Hindlimb muscle (tissue), 1 donor: ENCODE results near the gene SP9. TPM values are rescaled to one million over a fixed set of nuclear protein-coding genes. Genes with fewer than 3 reads are reported as not detected.
A peak's percentile ranks its signal among the peaks of the same experiment; 100 is the strongest.

Experiments
- DNase-seq: peaks from one replicate; pipeline ENCODE4 v3.0.0-alpha.2; 2013
- polyA plus RNA-seq: library from polyadenylated mRNA; unstranded; fragments of 120-200 nt; gene quantifications from one replicate; pipeline ENCODE4 v1.2.1, GENCODE V29; 2013; ENCODE audit not compliant: insufficient read length

Gene SP9
- 0.23 TPM for polyA plus RNA-seq

DNA sequence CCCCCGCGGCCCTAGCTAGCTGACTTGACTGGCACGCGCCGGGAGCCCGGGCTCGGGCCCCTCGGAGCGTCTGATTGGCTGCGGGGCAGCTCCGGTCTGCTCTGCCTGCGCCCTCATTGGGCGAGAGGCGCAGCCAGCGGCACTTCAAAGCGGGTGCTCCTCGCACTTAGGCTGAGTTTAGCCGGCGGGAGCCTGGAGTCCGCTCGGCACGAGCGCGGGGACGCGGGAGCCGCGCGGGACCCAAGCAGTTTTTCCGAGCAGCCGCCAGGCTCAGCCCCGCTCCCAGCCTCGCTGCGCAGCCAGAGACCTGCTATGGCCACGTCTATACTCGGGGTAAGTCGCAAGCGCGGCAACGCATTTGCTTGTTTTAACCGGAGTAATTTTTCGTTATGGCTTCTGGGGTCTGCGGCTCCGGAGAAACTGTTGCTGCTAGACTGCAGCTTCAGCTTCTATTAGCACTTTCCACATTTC lies at the start of gene SP9:
Gene SP9, plus strand, starts transcription at position 174 of the 471 bp plus-strand sequence. Its CDS starts 139 bp downstream, at position 313.
- peak; percentile 69 for DNase-seq

DNA sequence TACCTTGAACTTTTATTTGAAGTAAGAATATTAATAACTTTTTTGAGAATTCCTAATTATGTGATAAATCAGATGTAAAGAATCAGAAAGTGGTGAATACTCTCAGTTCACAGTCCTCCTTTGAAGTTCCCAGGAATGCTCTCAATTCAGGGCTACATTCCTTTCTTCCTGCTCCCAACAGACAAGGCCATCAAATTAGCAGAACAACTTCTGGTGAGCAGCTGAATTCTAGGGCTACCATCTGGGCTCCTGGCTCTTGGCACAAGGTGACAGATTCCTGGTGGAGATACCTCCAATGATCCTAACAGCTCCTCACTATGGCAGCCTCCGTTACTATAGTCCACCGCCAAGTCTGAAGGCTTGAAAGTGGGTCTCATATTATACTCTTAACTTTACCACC lies 48.6 kb upstream of the SP9 start:
- DNase-seq = no peak

DNA sequence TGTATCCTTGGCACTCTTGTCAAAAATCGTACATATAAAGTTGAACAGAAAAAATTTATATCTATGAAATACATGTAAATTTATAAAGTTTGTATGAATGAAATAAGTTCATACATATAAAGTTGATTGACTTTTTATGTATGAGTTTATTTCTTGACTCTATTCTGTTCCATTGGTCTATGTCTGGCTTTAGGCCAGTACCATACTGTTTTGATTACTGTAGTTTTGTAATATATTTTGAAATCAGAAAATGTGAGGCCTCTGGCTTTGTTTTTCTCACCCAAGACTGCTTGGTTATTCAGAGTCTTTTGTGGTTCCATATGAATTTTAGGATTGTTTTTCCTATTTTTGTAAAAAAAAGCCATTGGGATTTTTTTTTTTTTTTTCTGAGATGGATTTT lies 41.8 kb upstream of the SP9 start:
- no peak for DNase-seq

DNA sequence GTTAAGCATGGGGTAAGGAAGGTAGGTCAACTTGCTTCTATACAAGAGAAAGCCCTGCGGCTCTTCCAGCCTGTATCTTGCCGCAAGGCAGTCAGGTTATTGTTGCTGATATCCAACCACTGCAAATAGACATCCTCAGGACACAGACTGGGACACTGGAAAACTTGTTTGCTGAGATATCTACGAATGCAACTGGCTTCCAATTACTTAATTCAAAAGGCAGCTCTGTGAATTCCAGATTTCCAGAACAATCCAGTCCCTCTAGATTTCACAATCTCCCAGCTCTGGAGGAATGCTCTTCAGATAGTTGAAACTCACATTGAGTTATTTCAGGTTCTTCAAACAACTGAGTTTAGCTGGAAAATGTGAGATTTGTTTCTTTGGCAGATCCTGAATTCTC lies 34.6 kb upstream of the SP9 start:
- DNase-seq = no peak

DNA sequence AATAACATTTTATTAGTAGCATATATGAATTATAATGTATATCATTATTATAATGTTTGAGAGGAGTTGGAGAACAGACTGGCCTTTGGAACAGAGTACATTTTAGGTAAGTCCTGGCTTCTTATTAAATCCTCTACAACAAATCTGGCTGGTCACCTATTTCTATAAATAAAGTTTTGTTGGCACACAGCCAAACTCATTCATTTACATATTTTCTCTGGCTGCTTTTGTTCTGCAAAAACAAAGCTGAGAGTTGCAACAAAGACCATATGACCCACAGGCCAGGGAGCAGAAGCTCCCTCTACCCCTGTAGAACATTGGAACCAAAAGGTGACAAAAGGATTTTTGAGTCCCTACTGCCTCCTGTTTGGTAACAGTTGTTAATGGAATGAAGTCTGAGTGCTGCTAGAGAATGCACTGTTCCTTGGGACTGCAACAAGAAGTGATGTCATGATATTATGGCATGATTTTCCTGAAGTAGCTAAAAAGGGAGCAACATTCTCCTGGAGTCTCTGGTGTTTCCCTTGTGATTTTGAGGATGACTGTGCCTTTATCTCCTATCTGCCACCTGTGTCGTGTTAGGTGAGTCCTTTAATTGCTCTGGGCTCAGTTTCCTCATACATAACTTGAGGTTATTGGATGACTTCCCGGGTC lies 22.0 kb upstream of the SP9 start:
- DNase-seq = peak; percentile 15

DNA sequence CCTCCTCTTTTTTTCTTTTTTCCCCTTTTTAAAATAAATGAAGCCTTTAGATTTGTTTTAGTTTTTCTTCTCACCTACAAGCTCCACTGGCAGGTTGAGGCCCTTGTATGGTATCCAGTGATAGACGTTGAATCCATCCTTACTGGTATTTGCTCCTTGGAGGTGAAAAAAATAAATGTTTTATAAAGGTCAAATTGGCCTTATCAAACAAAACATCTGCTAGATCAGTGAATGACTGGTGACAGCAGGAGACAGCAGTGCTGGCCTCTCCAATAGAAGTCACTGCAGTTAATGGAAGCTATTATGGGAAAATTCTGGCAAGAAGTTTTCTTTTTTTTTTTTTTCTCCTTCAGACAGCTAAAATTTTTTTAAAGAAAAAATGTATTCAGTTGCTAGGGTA lies 12.6 kb upstream of the SP9 start:
- DNase-seq = no peak

DNA sequence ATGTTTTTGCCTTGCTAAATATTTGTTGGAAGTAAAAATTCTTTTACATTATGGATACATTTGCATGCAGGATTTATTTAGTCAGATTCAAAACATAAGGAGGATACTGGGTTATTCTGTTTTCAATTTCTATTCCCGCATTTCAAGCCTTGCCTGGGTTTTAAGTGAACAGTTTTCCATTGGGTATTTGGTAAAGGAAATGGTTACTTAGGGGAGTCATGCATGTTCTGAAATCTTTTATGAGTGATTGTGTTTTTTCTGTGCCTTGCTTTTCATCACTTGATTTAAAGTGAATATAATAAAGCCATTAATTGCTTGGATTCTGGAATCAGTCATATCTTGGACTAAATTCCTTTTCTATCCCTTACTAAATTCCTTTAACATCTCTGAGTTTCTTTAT lies 12.0 kb upstream of the SP9 start:
- DNase-seq = no peak

DNA sequence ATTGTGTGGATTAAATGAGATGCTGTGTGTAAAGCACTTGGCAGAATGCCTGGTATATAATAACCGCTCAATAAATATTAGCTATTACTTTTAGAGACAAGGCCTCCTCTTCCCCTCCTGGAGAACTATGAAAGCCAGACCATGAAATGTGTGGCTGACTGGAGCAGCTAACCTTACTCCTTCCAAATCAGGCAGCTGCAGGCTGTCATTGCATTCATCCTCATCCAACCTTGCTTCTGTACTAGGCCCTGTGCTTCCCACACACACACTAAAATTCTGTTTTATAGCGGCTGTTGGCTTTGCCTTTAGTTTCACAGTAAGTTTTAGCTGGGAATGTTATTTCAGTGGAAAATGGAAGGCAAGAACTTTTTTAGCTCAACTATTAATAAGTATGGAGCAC lies 10.2 kb upstream of the SP9 start:
- no peak for DNase-seq

DNA sequence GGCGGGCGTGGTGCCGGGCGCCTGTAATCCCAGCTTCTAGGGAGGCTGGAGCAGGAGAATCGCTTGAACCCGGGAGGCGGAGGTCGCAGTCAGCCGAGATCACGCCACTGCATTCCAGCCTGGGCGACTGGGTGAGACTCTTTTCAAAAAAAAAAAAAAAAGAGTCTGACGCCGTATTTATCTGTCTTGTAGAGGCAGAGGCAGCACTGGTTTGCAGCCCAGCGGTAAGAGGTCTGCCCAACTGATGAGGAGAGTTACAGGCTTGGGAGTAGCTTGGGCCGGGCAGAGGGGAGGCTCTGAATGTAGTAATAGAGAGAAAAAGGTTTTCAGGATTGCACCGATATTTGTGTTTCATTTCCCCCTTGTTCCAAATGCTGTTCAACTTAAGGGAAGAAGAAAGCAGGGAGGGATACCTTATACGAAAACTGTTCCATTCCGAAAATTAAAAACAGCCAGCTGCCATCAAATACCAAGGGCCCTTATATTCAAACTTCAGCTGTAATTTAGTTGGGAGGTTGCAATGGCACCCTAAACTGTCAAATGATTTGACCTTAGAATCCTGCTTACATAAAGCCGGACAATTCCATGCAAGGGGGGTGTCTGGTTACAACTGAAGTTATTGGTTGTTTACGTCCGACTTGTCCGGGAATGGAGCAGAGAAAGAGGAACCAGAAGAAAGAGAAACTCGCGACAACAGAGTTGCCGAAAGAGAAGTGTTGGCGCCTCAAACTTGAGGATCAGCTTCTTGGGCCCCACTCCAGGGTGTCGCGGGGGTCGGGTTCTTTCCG lies 9.2 kb upstream of the SP9 start:
- peak; percentile 70 for DNase-seq

DNA sequence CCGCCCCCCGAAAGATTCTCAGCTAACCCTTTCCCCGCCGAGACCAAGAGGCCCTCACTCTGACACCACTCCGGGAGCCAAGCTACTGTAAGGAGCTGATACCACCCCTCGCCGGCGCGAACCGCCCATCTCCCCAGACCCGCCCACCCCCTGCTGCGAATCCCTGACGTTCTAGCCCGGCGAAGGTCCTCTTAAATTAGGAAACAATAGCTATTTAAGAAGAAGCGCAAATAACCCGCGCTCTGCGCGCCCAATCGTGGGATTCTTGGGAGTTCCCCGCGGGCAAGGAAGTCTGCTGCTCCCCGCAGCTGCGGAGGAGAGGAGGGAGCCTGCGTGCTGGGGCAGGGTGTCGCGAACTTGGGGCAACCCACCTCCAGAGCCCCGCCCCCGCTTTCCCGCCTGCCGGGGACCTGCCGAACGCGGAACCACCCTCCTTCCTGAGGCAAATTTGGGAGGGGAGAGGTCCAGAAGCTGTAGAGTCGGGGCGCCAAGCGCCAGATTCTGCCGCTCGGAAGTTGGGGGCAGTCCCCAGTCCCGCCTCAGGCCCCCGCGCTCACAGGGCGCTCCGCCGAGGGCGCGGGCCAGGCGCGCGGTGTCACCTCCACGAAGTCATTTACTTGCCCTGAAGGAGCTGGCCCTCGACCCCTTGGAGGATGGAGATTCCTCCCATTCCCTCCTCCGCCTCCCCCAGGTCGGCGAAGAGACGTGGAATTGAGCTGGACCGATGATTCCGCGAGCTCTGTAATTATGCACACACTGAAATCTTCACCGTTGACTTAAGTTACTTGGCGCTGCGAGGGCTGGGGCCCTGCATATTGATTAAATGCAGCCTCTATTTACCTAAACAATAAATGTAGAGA lies 8.4 kb upstream of the SP9 start:
- DNase-seq = no peak

DNA sequence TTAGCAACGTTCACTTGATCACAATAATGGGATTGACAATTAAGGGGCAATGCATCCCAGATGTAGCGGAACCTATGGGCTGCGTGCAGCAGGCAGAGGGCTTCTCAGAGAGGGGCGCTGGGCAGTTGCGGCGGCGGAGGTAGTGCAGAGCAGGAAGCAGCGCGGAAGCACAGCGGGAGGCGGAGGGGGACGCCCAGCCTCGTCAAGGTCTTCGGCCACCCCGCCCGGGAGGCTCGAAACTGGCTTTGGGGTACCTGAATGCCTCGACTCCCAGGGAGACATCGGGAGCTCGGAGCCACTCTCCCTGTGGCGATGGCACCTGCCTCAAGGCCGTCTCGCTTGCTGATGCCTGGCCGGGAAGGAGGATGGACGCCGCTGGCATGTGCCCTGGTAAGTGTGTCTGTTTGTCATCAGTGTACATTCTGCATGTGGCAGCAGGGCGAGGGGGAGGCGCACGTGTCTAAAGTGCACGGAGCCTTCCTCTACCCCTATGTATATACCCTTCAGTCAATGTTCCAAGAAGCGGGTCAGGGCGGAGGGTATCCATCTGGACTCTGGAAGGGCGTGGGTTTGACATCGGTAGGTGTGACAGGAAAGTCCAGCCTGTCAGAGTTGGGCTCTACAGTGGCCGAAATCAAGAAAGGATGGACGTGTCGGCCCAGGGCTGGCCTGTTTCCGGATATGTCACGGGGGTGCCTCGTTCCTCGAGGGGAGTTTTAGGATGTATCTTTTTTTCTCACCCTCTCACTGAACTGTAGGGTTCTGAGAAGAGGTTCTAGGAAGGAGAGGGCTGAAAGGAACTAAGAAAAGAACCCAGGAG lies 7.5 kb upstream of the SP9 start:
- DNase-seq = no peak

DNA sequence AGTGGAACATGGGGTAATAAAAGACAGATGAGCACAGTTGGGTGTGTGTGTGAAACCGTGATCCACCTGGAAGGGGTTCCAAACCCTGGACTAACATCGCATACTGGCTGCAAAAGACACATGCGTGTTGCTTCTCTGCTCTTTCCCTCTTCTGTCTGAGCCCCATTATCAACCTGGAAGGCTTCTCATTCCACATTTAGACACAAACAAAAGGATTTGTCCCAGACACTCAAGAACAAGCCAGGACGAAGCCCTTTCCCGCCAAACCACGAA lies 7.0 kb upstream of the SP9 start:
- no peak for DNase-seq

DNA sequence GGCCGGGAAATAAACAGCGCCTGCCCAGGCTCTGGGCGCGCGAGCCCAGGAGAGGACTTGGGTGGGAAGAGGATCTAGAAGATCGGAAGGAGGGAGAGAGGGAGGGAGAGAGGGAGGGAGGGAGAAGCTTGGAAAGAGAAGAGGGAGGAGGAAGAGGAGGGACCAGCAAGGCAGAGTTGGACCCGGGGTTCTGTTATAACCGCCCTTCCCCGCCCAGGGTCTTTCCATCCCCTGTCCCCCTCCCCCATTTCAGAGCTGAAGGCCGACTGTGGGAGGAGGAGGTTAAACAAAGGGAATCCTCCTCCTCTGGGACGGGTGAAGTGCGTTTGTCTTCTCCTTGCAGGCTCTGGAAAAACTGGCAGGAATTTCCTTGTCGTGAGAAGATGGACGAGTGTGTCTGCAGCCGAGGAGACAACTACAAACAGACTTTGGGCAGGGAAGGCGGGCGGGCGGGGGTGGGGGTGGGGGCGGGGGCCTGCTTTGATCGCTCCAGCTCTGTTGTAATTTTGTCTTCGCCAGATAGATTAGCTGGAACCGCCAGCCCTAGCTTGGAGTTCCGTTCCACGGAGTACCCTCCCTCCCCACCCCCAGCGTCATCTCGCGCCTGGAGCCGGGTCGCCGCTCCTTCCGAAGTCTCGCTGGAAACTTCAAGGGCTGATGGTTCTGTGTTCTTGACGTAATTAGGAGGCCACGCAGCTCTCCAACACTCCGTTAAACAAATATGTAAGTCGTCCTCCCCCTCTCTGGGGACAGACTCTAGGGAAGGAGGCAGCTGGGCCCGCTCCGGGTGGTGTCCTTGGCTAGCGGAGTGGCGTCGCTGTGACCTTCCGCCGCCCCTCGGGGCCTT lies 6.4 kb upstream of the SP9 start:
- no peak for DNase-seq

DNA sequence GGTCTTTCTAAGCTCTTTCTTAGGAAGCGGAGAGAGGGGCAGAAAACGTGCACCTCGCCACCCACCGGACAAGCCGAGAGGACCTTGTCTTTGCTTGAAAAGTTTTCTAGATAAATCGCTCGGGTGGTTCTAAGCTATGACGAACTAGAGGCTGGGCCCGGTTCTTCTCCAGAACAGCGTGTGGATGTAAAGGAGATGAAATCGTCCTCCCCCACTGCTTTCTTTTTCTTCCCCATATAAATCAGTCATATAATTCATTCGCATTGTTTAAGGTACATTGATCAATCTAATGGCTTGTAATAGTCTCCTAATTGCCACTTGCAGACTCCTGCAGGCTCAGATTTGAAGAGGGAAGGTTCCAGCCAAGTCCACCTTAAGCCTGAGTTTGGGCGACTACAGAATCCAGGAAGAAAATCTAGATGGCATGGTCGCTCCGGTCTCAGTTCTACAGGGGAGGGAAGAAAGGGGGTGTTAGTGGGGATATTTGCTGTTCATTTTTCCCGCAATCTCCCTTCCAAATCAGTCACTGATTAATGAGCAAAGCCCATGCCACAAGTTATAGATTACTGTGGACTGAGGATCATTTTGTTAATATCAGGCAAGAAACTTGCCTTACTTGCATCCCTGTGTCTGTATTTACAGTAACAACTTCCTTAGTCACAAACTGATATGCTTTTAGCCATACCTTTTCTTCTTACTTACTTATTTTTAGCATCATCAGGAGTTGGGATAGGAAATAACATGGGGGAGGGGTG lies 5.6 kb upstream of the SP9 start:
- DNase-seq = no peak

DNA sequence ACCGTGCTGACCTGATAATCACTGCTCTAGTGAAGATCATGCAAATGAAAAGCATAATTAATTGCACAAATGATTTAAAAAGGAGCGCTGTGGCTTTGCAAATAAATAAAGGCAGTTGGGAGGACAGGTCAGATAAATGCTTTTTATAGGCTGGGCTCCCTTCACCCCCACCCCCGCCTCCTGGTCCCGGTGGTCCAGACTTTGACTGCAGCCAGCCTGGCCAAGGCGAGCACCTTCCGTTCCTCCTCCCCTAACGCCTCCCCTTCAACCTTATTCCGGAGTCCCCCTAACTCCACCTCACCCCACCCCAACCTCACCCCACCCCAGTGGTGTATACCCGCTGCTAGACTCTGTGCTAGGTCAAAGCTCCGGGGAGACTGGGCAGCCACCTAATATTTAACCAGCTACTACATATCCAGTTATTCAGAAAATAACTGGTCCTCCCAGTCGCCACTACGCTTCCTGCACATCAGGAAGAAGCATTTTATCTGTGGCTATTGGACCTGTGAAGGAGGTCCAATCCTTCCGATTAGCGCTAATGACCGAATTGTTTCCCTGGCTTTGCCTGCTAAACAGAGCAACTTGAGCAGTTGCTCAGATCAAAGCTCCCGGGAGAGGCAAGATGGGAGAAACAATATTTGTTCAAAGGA lies 3.7 kb upstream of the SP9 start:
- DNase-seq = no peak

DNA sequence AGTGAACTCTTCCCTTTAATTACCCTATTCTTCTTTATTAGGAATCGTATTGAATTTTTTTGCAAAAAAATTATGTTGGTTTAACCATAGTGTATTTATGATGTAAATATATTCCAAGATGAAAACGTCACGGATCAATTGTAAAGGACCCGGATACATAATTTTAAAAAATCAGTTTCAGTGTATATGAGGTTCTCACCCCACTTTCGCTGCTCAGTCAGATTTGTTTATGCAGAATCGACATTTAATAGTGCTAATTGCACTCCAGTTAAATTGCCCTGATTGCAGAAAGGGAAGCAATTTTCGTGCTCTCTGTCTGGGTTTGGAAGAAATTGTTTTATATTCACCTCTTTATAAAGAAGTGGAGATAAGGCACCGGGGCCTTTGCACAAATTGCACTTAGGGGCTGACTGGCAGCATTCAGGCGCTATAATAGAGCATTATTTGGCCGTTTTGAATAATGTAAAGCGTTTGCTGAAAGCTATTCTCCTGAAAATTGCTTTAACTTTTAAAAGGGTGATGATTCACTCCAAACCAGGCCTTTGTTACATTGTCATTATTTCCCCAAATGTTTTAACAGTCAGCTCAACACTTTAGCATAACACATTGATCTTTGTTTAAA lies 3.0 kb upstream of the SP9 start:
- no peak for DNase-seq

DNA sequence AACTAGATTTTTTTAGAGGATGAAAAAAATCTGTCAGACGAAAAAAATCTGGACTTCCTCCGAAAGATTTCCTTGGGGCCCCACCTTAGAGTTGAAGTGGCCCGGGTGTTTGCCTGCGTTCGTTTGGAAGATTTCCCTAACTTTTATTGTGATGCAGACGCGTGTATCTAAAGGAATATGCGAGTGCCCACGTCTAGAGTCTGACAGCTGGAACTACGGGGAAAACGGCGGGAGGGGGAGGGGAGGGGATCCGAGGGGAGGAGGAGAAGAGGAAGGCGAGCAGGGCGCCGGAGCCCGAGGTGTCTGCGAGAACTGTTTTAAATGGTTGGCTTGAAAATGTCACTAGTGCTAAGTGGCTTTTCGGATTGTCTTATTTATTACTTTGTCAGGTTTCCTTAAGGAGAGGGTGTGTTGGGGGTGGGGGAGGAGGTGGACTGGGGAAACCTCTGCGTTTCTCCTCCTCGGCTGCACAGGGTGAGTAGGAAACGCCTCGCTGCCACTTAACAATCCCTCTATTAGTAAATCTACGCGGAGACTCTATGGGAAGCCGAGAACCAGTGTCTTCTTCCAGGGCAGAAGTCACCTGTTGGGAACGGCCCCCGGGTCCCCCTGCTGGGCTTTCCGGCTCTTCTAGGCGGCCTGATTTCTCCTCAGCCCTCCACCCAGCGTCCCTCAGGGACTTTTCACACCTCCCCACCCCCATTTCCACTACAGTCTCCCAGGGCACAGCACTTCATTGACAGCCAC lies 2.4 kb upstream of the SP9 start:
- DNase-seq = no peak

DNA sequence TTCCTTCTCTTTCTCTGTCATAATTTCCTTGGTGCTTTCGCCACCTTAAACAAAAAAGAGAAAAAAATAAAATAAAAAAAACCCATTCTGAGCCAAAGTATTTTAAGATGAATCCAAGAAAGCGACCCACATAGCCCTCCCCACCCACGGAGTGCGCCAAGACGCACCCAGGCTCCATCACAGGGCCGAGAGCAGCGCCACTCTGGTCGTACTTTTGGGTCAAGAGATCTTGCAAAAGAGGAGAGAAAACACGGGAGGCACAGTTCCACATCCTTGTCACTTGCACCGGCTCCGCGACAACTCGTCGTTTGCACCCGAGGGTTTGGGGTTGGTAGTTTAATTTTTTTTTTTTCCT lies 1.8 kb upstream of the SP9 start:
- DNase-seq = no peak
